ENCODE results near the gene WNT2. TPM values are rescaled to one million over a fixed set of nuclear protein-coding genes. Genes with fewer than 3 reads are reported as not detected.
"Not testable (repeated sequence)": the region's sequence is repeated elsewhere in the genome, so short reads cannot be mapped to it uniquely, and the experiment has no call there.

WNT2 gene
- total RNA-seq, 1 donor from 2014 or later = not detected

GRCh38 chr7:117312593-117313580 is 10.0 kb downstream of the WNT2 start:
- no peak for DNase-seq (ENCODE audit: extremely low read depth, low read depth, low spot score)

DNA sequence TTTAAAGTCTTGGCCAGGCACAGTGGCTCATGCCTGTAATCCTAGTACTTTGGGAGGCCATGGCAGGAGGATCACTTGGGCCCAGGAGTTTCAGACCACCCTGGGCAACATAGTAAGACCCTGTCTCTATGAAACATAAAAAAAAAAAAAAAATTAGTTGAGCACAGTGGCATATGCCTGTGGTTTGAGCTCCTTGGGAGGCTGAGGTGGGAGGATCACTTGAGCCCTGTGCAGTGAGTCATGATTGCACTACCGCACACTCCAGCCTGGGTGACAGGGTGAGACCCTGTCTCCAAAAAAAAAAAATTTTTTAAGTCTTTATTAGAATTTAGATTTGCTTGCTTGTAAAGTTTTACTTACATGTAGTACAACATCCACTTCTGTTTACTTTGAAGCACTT is 14.0 kb downstream of the WNT2 start:
- DNase-seq (ENCODE audit: extremely low read depth, low read depth, low spot score) = no peak

- DNase-seq (ENCODE audit: extremely low read depth, low read depth, low spot score) = no peak
These were observed 20.5 kb downstream of the WNT2 start for GRCh38 chr7:117302396-117302795.

DNA sequence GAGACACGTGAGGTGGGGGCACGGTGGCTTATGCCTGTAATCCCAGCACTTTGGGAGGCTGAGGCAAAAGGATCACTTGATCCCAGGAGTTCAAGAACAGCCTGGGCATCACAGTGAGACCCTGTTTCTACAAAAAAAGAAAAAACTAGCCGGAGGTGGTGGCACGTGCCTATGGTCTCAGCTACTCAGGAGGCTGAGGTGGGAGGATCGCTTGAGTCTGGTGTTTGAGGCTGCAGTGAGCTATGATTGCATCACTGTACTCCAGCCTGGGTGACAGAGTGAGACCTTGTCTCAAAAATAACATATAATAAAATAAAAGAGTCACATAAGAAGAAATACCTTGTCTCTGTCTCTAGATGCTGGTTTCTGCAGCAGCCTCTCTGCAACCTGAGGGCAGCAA is 22.4 kb downstream of the WNT2 start:
- not testable (repeated sequence) for DNase-seq (ENCODE audit: extremely low read depth, low read depth, low spot score)

DNA sequence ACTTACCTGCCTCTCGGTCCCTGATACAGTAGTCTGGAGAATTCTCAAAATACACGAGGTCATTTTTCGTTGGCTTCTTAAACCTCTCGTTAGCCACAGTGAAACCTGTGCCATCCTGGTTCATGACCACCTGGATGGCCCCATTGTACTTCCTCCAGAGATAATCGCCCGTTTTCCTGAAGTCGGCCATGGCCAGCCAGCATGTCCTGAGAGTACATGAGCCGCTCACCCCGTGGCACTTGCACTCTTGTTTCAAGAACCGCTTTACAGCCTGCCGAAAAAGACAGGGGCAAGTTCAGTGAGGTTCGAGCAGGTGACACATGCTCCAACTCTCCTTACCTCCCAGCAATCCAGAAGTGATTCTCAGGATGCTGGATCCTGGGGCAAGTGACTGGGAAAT is 25.3 kb downstream of the WNT2 start:
- DNase-seq (ENCODE audit: extremely low read depth, low read depth, low spot score) = no peak

DNA sequence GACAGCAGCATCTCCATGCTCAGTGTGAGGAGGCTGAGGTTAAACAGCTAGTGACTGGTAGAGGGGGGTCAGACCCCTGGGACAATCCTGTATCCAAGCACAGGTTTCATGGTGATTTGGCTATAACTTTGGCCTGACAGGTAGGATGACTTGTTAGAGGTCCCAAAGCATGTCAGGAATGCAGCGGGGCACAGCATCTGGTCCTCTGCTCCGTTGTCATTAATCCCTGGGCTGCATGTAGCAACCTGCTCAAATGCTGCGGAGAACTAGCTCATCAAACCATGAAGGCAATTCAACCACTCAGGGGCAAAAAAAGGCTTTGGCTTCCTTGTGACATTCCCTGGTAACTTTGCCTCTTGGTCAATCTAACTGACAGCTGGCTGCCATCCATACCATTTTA is 26.8 kb downstream of the WNT2 start:
- no peak for DNase-seq (ENCODE audit: extremely low read depth, low read depth, low spot score)

- DNase-seq (ENCODE audit: extremely low read depth, low read depth, low spot score) = no peak
These were observed 37.0 kb downstream of the WNT2 start for GRCh38 chr7:117285826-117286225.

DNA sequence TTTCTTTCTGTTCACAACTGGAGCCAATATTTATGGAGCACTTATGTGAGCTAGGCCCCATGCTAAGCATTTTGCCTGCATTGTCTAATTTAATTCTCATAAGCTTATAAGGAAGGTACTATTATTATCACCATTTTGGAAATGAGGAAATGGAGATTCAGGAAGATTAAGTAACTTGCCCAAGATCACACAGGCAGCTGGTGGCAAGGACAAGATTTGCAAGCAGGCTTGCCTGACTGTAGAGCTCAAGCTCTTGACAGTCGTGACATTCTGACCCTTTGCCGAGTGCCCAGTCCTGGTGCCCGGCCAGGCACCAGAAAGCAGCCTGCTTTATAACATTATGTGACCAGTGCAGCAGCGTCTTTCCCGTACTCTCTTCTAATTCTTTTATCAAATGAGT is 38.2 kb downstream of the WNT2 start:
- no peak for DNase-seq (ENCODE audit: extremely low read depth, low read depth, low spot score)

DNA sequence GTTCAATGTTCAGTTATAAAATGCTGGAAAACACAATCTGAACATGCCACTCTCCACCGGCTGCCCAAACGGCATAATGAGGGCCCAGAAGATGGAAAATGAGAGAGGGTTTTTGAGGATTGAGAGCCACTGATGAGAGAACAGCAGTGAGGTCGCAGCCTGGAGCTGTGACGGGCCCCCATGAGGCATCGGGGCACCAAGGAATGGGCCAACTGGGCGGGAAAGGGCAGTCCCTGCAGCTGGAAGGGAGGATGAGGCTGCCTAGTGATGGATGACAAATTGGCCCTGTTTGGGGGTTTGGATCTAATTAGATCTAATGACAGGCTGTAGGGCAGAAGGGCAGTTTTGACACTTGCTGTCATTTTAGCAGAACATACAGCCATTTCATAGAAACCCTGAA is 39.1 kb downstream of the WNT2 start:
- DNase-seq (ENCODE audit: extremely low read depth, low read depth, low spot score) = no peak

- no peak for DNase-seq (ENCODE audit: extremely low read depth, low read depth, low spot score)
These were observed 39.5 kb downstream of the WNT2 start for GRCh38 chr7:117283371-117283770.

DNA sequence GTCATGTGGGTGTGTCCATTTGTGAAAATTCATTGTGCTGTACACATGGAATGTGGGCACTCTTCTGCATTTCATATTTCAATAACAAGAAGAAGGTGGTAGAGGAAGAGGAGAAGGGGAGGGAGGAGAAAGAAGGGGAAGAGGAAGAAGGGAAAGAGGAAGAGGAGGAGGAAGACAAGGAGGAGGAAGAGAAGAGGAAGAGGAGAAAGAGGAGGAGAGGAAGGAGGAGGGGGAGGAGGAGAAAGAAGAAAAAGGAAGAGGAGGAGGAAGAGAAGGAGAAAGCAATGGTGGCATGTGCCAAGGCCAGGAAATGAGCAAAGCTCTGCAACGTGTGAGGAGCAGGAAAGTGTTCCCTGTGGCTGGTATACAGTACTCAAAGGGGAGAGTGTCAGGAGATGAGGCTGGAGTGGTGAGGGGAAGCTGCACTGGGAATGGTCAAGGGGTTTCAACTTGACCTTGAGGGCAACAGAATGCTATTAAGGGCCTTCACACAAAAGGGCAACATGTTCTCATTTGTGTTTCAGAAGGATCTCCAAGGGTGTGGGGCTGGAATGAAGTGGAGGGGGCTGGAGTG is 40.5 kb downstream of the WNT2 start:
- DNase-seq (ENCODE audit: extremely low read depth, low read depth, low spot score) = no peak

DNA sequence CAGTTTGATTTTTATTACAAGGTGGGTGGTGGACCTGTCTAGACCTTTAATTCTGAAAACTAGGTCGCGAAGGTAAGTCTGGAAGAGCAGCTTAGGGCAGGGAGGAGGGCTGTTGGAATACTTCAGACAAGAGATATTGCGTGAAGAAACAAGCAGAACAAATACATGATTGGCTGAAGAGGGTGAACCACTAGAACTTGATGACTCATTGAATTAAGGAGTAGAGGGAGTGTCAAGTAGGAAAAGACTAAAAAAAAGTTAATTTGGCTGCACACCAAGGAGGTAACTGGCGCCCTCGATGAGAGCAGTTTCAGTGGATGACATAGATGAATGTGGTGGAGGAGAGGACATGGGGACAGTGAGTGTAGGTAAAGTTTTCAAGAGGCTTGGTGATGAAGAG is 41.3 kb downstream of the WNT2 start:
- no peak for DNase-seq (ENCODE audit: extremely low read depth, low read depth, low spot score)

- DNase-seq (ENCODE audit: extremely low read depth, low read depth, low spot score) = no peak
These were observed 42.8 kb downstream of the WNT2 start for GRCh38 chr7:117279931-117280557.

GRCh38 chr7:117279203-117279602 is 43.7 kb downstream of the WNT2 start:
- no peak for DNase-seq (ENCODE audit: extremely low read depth, low read depth, low spot score)

GRCh38 chr7:117278040-117278439 is 44.8 kb downstream of the WNT2 start:
- no peak for DNase-seq (ENCODE audit: extremely low read depth, low read depth, low spot score)

DNA sequence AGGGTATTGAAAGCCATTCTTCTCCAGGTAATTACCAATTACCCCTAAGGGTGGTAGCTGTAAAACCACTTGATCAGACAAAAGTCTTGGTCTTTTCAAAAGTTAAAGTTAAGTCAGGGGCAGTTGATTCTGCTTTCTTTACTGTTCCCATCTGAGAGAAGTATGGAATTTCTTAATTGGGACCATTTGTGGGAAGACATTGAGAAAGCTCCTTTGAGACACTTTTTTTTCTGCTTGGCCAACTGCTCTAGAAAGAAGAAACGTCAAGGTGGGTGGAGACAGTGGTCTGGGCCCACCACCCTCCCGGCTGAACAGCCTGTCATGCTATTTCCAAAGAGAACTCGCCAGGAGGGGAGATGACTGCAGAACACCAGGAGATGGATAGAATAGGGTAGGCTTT is 45.3 kb downstream of the WNT2 start:
- DNase-seq (ENCODE audit: extremely low read depth, low read depth, low spot score) = no peak

- no peak for DNase-seq (ENCODE audit: extremely low read depth, low read depth, low spot score)
These were observed 47.9 kb downstream of the WNT2 start for GRCh38 chr7:117274951-117275350.

DNA sequence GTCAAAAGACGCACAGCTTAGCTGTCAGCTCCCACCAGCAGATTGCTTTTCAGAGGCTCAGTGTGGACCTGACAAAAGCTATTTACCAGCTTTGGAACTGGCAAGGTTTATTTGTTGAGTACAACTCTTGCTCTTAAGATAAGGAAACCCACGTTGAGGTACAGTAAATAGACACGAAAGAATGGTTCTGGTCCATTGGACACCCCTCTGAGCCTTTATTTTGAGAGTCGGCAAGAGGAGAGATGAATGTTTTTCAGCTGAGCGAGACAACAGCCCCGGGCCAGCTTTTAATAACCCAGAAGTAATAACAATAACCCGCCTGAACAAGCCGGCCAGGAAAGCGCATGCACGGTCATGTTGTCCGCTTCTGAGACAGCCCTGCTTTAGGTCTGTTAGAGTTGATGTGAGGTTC is 49.0 kb downstream of the WNT2 start:
- DNase-seq (ENCODE audit: extremely low read depth, low read depth, low spot score) = no peak

DNA sequence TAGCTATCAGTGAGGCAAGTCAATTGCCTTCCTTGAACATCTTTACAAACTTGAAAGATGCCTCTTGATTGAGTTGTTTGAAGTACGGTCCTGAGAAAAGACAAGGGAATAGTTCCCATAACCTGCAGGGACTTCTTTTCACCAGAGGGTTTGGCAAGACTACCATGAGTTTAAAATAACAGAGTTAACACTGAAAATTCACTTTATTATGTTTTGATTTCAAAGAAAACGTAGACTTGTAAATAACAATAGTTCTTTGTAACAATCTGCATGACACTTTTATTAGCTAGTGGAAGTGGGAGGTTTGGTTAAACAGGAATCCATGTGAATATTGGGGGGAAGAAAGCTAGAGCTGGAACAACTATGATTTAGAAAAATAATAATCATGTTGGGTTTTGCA is 49.5 kb downstream of the WNT2 start:
- no peak for DNase-seq (ENCODE audit: extremely low read depth, low read depth, low spot score)

- no peak for DNase-seq (ENCODE audit: extremely low read depth, low read depth, low spot score)
These were observed 50.7 kb downstream of the WNT2 start for GRCh38 chr7:117272017-117272759.

GRCh38 chr7:117271566-117271965 is 51.3 kb downstream of the WNT2 start:
- no peak for DNase-seq (ENCODE audit: extremely low read depth, low read depth, low spot score)
